ENCODE data around the gene WDR27.

Gene WDR27

DNA sequence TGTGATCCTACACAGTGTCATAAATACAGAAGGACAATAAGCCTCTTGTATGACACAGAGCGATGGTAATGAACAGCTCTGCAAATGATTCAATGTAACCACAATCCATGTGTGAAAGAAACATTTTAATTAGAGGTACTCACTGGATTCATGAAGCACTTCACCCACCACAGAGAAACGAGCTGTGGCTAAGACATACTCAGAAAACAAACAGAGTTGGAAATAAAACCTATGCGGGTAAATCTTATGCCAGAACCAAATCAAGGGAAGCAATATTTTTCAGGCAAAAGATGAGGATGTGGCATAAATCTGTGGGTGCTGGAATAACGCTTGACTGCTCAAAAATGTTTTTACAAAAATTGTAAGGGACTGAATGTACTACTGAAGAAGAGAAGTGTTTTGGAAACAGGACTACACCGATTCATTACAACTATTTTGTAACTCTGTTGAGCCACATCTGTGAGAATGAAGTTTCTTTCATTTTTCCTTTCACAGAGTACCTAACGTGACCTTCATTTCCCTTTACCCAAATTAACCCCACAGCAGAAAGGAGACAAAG, 112.1 kb downstream of the WDR27 start:
- no peak for DNase-seq

GRCh38 chr6:169589293-169589692, 112.5 kb downstream of the WDR27 start:
- DNase-seq = no peak

DNA sequence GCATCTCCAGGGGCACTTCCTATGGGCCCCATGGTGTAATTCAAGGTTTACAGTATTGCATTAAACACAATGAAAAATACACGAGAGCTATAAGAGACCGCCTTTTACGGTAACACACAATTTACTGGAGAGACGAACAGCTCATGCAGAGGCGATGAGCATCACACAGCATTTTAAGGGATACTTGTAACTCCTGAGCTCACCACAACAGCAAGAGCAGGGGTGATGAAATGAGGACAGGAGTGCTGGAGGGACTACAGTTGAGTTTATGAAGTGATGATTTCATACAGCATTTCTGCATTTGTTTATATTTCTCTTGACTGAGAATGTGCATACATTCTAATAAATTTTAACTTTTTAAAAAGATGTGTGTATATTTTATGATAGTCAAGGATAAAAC, 113.9 kb downstream of the WDR27 start:
- no peak for DNase-seq

GRCh38 chr6:169583886-169584541, 117.8 kb downstream of the WDR27 start:
- DNase-seq = no peak

GRCh38 chr6:169579407-169580111, 122.3 kb downstream of the WDR27 start:
- DNase-seq = no peak

DNA sequence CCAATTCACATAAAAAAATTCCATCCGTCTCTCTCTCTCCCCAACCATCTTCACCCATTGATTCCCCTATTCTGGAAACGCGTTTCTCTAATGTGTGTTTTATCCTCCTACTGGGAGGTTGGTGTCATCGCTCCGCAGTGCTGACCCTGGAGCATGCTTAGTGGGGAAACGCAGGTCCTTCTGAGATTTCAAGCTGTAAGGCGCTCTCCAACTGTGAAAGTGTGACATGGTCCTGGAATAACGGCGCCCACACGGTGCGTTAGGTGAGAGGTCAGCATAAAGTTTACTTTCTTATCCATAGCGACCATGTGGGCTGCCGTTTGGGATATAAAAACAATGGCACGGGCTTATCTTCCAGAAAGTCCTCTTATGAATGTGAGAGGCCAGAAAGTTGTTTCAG, 123.9 kb downstream of the WDR27 start:
- DNase-seq = no peak

DNA sequence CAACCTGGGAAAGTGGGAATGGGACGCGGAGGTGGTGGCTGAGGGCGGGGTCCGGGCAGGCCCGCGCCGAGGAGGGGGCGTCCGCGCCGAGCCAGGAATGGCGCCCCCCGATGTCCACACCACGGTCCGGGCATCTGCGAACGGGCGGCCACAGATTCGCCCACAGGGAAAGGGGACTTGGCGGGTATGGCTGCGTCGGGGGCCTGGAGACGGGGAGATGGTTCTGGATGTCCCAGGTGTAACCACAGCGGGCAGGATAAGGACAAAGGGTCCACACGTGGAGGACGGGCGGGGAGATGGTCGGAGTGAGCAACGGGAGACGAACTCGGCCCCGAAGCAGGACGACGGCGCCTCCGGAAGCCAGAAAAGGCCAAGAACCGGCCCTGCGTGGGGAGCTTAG, 124.6 kb downstream of the WDR27 start:
- no peak for DNase-seq

DNA sequence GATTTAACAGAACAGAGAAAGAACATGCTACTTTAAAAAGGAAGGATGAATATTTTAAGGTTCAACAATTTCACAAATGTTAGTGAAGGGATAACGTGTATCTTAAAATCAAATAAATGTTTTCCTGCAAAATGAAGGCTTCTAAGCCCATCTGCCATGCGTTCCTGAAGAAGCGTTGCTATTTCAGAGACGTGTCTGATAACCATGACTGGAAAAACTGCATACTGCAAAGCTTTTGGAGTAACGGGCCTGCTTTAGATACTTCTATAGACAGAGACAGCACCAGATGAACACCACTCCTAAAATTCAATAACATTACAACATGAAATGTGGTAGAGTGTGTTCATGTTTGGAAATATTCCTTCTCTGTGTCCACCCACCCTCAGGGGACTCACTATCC, 126.0 kb downstream of the WDR27 start:
- DNase-seq = no peak

- no peak for DNase-seq
Observed at GRCh38 chr6:169575365-169575764, 126.5 kb downstream of the WDR27 start.

- no peak for DNase-seq
Observed at GRCh38 chr6:169574420-169574819, 127.4 kb downstream of the WDR27 start.

GRCh38 chr6:169573883-169574282, 127.9 kb downstream of the WDR27 start:
- no peak for DNase-seq

DNA sequence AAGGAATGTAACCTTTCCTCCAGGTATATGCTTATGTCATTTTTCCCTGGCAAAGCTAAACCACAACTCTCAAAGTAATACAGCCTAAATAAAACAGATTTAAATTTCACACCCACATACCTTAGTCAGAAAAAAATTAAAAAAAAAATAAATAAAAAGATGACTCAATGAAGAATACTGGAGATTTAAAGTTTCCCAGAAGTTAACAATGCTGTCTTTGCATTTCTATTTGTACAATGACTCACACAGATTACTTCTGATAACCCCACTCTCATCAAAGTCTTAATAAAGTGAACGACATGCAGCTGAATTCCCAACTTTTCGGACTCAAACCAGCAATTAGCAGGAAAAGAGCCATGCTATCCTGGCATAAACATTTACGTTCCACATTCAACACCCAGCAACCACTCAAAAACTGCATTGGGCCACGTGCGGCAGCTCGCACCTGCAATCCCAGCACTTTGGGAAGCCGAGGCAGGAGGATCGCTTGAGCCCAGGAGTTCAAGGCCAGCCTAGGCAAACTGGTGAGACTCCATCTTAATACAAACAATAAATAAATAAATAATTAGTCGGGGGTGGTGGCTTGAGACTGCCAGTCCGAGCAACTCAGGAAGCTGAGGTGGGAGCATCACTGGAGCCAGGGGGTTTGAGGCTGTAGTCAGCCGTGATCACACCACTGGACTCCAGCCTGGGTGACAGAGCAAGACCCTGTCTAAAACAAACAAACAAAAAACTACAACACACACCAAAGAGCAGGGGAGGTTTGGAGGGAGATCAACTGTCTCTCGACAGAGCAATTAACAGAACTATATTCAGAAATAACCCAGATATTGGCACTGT, 130.5 kb downstream of the WDR27 start:
- no peak for DNase-seq

GRCh38 chr6:169568314-169569087, 133.3 kb downstream of the WDR27 start:
- DNase-seq = no peak

- DNase-seq = no peak
Observed at GRCh38 chr6:169567819-169568218, 134.0 kb downstream of the WDR27 start.

DNA sequence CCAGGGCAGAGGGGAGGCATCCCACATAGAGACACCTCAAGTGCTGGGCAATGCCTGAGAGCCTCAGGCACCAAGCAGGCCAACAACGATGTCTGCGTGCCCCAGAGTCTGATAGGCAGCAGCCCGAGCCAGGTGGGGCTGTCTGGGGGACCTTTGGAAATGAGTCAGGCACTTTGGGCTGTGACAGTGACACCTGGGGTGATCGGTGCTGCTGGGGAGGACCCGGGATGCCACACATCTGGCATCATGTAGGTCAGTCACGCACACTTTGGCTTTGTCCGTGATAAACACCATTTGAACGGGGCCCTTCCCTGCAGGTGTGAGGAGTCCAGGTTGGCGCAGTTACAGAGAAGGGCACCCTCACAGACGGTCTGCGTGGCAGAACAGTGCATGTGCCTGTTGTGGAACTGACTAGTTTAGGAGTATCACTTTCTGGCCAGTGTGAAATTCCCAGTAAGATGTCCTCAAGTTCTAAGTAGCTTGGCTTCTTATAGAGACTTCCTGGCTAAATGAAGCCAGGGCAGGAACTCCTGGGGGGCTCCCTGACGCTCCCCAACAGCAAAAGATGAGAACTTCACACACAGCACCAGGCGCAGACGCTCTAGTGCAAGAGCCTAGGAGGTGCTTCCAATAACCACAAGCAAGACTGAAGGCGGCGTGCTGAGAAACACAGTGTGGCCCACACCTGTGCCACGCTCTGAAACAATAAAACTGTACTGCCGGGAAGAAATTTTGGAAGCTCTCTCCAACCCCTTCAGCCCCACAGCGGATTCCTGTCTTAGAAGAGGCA, 134.7 kb downstream of the WDR27 start:
- DNase-seq = no peak

GRCh38 chr6:169566319-169566718, 135.5 kb downstream of the WDR27 start:
- DNase-seq = no peak

- DNase-seq = no peak
Observed at GRCh38 chr6:169564453-169565240, 137.2 kb downstream of the WDR27 start.

- no peak for DNase-seq
Observed at GRCh38 chr6:169561665-169562064, 140.2 kb downstream of the WDR27 start.

DNA sequence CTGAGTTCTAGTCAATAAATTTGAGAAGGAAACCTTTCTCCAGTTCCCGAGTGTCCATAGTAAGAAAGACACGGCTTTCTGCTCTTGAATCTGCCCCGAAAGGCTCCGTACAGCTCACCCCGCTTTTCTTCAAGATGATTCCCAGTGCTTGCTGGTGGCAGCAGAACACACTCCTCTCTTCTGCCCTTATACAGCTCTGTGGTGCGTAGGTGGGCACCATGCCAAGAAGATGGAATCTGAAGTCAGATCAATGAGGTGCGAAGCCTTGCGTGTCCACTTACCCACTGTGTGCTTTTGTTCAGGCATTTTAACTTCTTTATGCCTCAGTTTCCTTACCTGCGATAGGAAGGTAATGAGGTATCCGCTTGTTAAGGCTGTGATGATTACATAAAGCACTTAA, 142.2 kb downstream of the WDR27 start:
- no peak for DNase-seq

DNA sequence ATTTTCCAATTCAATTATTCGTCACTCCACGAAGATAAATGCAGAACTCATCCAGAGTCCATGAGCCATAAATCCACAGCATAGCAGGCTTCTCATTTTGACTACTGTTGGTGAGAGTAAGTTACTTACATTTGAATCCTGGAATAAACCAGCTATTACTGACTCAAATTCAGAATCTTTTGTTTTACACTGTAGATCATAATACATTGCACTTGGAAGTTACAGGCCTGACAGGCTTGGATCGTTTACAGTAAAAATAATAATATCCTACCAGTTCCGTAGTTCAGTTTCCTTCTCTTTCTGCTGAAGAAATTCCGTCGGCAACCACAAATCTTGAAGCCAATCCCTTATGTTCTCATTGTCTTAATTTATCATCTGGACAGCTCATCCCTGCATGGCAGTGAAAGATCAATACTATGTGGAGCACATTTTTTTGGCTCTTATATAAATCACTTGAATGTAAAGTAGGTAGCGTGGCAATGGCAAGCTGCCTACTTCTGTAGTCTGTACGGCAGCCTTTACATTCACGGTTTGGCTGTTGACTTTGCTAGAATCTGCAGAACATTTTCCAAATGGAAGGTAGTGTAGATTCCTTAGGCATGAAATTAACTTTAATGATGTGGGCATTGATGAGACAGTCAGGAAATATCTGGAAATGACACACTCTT, 142.9 kb downstream of the WDR27 start:
- no peak for DNase-seq

- no peak for DNase-seq
Observed at GRCh38 chr6:169558378-169558773, 143.5 kb downstream of the WDR27 start.

Measured in DMS 273 treated with DMSO at 0.1 percent for 48 hours (cell line).